Naive thymus-derived CD4-positive, alpha-beta T cell (primary cell): Measurements from ENCODE around the gene C16orf54. TPM values are rescaled to one million over a fixed set of nuclear protein-coding genes. Genes with fewer than 3 reads are reported as not detected.
A peak's percentile ranks its signal among the peaks of the same experiment; 100 is the strongest.
"Not testable (repeated sequence)": the region's sequence is repeated elsewhere in the genome, so short reads cannot be mapped to it uniquely, and the experiment has no call there.

Experiments
- ATAC-seq: fragments of 150-1000 bp; cut with Tn5 transposase; 2 replicates; pipeline ENCODE4 v1.10.0; 2021; ENCODE audit warnings: mild to moderate bottlenecking, moderate library complexity
- CTCF ChIA-PET: fragments of 350-600 bp; sonication (Branson Sonifier 250); formaldehyde crosslinking; loops from one replicate; lab custom pipeline; 2021; ENCODE audit warnings: antibody characterized with exemption; lab: Charles Lee
- POLR2A ChIA-PET: fragments of 350-600 bp; sonication (Branson Sonifier 250); formaldehyde crosslinking; loops from one replicate; lab custom pipeline; 2021; ENCODE audit warnings: antibody characterized with exemption, inconsistent platforms; lab: Charles Lee
- DNase-seq, 9 donors: peaks; one replicate each; pipeline versions ENCODE4 v3.0.0 to v3.0.0-alpha.2; 2020 to 2022; ENCODE audit warnings: mixed read lengths in 1 of 9
- H3K27ac ChIP-seq: one replicate; pipeline ENCODE4 v1.7.0; 2013; ENCODE audit warnings: mild to moderate bottlenecking, low read depth, low read length, moderate library complexity
- H3K27me3 ChIP-seq, 2 donors: one replicate each; pipeline ENCODE4 v1.7.0; 2013; ENCODE audit warnings: low read length in 2 of 2, mild to moderate bottlenecking in 2 of 2, moderate library complexity in 2 of 2; ENCODE audit not compliant: control insufficient read depth in 2 of 2, insufficient read depth in 2 of 2
- H3K36me3 ChIP-seq, 3 experiments: 1 replicate in 2 of 3; 2 replicates in 1 of 3; pipeline ENCODE4 v1.7.0; 2013; ENCODE audit warnings: low read length in 3 of 3, mild to moderate bottlenecking in 3 of 3, moderate library complexity in 1 of 3; ENCODE audit not compliant: insufficient read depth in 3 of 3, control insufficient read depth in 2 of 3
- H3K4me1 ChIP-seq, 2 donors: one replicate each; pipeline ENCODE4 v1.7.0; 2013; ENCODE audit warnings: low read length in 2 of 2, mild to moderate bottlenecking in 2 of 2, moderate library complexity in 1 of 2; ENCODE audit not compliant: control insufficient read depth in 2 of 2, insufficient read depth in 2 of 2
- H3K4me3 ChIP-seq: 2 replicates; pipeline ENCODE4 v1.7.0; 2013; ENCODE audit warnings: mild to moderate bottlenecking, low read length
- H3K9me3 ChIP-seq, 3 experiments: 1 replicate in 2 of 3; 2 replicates in 1 of 3; pipeline ENCODE4 v1.7.0; 2013; ENCODE audit warnings: low read length in 3 of 3; ENCODE audit not compliant: control insufficient read depth in 2 of 3
- H3K27ac Mint-ChIP-seq, 9 donors: one replicate each; pipeline ENCODE4 v1.8.0; 2020 to 2022; ENCODE audit warnings: mixed read lengths in 9 of 9, mild to moderate bottlenecking in 8 of 9, moderate library complexity in 5 of 9, inconsistent platforms in 2 of 9
- H3K27me3 Mint-ChIP-seq, 5 donors: one replicate each; pipeline ENCODE4 v1.8.0; 2021 to 2022; ENCODE audit warnings: mixed read lengths in 5 of 5, mild to moderate bottlenecking in 1 of 5
- H3K36me3 Mint-ChIP-seq, 5 donors: one replicate each; pipeline ENCODE4 v1.8.0; 2020 to 2022; ENCODE audit warnings: mixed read lengths in 5 of 5, mild to moderate bottlenecking in 3 of 5, inconsistent platforms in 1 of 5
- H3K4me1 Mint-ChIP-seq, 7 donors: one replicate each; pipeline ENCODE4 v1.8.0; 2020 to 2022; ENCODE audit warnings: mixed read lengths in 7 of 7, mild to moderate bottlenecking in 3 of 7, inconsistent platforms in 1 of 7
- H3K4me3 Mint-ChIP-seq, 10 donors: one replicate each; pipeline ENCODE4 v1.8.0; 2020 to 2022; ENCODE audit warnings: mild to moderate bottlenecking in 10 of 10, mixed read lengths in 10 of 10, moderate library complexity in 6 of 10, inconsistent platforms in 2 of 10
- H3K9me3 Mint-ChIP-seq, 11 donors: one replicate each; pipeline ENCODE4 v1.8.0; 2020 to 2022; ENCODE audit warnings: mixed read lengths in 11 of 11, mild to moderate bottlenecking in 4 of 11, inconsistent platforms in 1 of 11, moderate library complexity in 1 of 11
- intact Hi-C, 2 donors: fragments of 100-400 bp; cut with micrococcal nuclease; formaldehyde crosslinking; loops; one replicate each; pipeline ENCODE4 v1.15.1; 2023
- polyA plus RNA-seq, 2 donors: library from polyadenylated mRNA; unstranded; fragments of 300-500 nt; fragmentation: Illumina TruSeq; gene quantifications; one replicate each; pipeline ENCODE4 v1.2.3, GENCODE V29; 2021
- total RNA-seq, 6 experiments: library from RNA in 5 of 6; stranded (reverse) in 5 of 6; gene quantifications; 1 replicate in 5 of 6; 2 replicates in 1 of 6; pipeline ENCODE4 v1.2.3 and lab custom pipeline; 2021 to 2026

The C16orf54 gene
- total and polyA plus RNA-seq, 7 experiments from 2014 or later: 43.2 to 228 (median 139) TPM

DNA sequence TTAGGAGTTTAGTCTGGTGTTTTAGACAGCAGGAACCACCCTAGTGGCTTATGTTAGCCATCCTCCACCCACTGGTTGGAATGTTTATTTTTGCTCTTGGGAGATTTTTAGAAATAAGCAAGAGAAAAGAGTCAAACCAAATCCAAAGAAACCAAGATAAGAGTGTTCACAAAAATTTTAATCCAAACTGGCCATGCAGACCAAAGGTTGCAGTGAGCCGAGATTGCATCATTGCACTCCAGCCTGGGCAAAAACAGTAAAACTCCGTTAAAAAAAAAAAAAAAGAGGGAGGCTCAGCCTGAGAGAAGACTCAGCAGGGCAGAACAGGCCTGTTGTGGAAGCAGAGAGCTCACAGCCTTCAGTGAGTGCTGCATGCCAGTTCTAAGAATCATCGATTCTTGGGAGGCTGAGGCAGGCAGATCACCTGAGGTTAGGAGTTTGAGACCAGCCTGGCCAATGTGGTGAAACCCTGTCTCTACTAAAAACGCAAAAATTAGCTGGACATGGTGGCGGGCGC, 12.2 kb upstream of the C16orf54 start:
- Histone ChIP-seq H3K27me3 (no peaks in the 10 kb centered on the region), H3K27ac (peak overlapping the region; percentile 61), H3K4me3 (no peak overlapping the region), H3K4me1 (peaks cover 8 to 33% of the 10 kb centered on the region in 2 donors), H3K9me3 (no peaks in the 10 kb centered on the region), H3K36me3 (no peaks in the 10 kb centered on the region)
- intact Hi-C loops: loop anchor here in 1 of 2 donors (2.0 kb wide), 1 partner anchor 19 kb away; no protein-coding TSS in a partner anchor
- DNase-seq: no peak
- Mint-ChIP-seq H3K36me3 (peaks cover 0 to 2% (median 0%) of the 10 kb centered on the region in 5 donors), H3K27me3 (peaks cover 0 to 6% (median 0%) of the 10 kb centered on the region in 5 donors), H3K27ac (peak overlapping the region in 8 of 9 donors; percentile 37 to 96 (median 84)), H3K9me3 (peaks cover 0 to 2% (median 0%) of the 10 kb centered on the region in 11 donors), H3K4me3 (peak overlapping the region in 2 of 10 donors; percentile 19 to 36), H3K4me1 (peaks cover 14 to 58% (median 40%) of the 10 kb centered on the region in 7 donors)
- POLR2A ChIA-PET: interaction anchor here (0.6 to 4.5 kb wide), 6 partner anchors 8 to 426 kb away, joined by 4 to 36 read pairs (median 5); partner anchors contain the start of genes C16orf54, CORO1A and KIF22
- CTCF ChIA-PET: interaction anchor here (0.7 to 1.5 kb wide), 2 partner anchors 11 to 13 kb away, joined by 3 to 6 read pairs; no protein-coding TSS in a partner anchor
- no peak for ATAC-seq

DNA sequence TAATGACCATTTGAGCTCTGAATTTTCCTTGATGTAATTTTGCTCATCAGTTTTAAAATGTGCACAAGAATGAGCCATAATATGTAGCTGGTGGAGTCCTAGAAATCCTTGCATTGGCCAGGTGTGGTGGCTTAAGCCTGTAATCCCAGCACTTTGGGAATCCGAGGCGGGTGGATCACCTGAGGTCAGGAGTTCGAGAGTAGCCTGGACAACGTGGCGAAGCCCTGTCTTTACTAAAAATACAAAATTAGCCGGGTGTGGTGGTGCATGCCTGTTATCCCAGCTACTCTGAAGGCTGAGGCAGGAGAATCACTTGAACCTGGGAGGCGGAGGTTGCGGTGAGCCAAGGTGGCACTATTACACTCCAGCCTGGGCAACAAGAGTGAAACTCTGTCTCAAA, 11.3 kb upstream of the C16orf54 start:
- H3K9me3 ChIP-seq, H3K27me3 Mint-ChIP-seq, DNase-seq, H3K9me3 Mint-ChIP-seq, ATAC-seq, H3K27me3 ChIP-seq, H3K36me3 Mint-ChIP-seq, H3K36me3 ChIP-seq, H3K4me3 ChIP-seq: not testable (repeated sequence)
- H3K27ac ChIP-seq: peak overlapping the region; percentile 61
- Mint-ChIP-seq H3K4me3 (peak overlapping the region in 9 of 10 donors; percentile 18 to 73 (median 59)), H3K27ac (peak overlapping the region in 8 of 9 donors; percentile 80 to 96 (median 88)), H3K4me1 (peaks cover 14 to 58% (median 38%) of the 10 kb centered on the region in 7 donors)
- POLR2A ChIA-PET: interaction anchor here (0.5 to 4.5 kb wide), 13 partner anchors 9 to 629 kb away, joined by 3 to 36 read pairs (median 5); partner anchors contain the start of gene C16orf54
- intact Hi-C loops: loop anchor here in 1 of 2 donors (2.0 kb wide), 1 partner anchor 18 kb away; no protein-coding TSS in a partner anchor
- CTCF ChIA-PET: interaction anchor here (0.7 to 1.7 kb wide), 6 partner anchors 10 to 92 kb away, joined by 3 to 11 read pairs (median 6); no protein-coding TSS in a partner anchor
- peaks cover 8 to 33% of the 10 kb centered on the region in 2 donors for H3K4me1 ChIP-seq

DNA sequence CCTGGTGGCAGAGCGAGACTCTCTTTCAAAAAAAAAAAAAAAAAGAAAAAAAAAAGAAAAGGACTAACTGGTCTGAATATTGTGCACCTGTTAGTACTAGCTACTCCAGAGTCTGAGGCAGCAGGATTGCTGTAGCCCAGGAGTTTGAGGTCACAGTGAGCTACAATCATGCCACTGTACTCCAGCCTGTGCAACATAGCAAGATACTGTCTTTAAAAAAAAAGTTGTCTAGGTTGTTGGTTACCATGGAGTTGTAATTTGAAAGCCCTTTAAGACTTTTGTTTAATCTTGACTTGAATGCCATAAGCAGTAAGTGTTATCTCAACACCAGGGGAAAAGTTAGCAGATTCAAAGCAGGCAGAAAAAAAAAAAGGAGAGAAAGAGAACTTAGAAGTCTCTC, 10.9 kb upstream of the C16orf54 start:
- Histone ChIP-seq H3K4me3 (no peak overlapping the region), H3K9me3 (no peaks in the 10 kb centered on the region), H3K27me3 (no peaks in the 10 kb centered on the region), H3K36me3 (no peaks in the 10 kb centered on the region), H3K4me1 (peaks cover 8 to 33% of the 10 kb centered on the region in 2 donors), H3K27ac (peak overlapping the region; percentile 61)
- peaks cover 0 to 2% (median 0%) of the 10 kb centered on the region in 5 donors for H3K36me3 Mint-ChIP-seq
- DNase-seq (peak in 7 of 9 donors; percentile 38 to 78 (median 68)), ATAC-seq (peak; percentile 94)
- peaks cover 12 to 58% (median 38%) of the 10 kb centered on the region in 7 donors for H3K4me1 Mint-ChIP-seq
- POLR2A ChIA-PET: interaction anchor here (0.5 to 4.5 kb wide), 13 partner anchors 8 to 106 kb away, joined by 3 to 36 read pairs (median 5); partner anchors contain the start of gene C16orf54
- intact Hi-C loops: loop anchor here in 1 of 2 donors (2.0 kb wide), 1 partner anchor 18 kb away; no protein-coding TSS in a partner anchor
- peak overlapping the region in 8 of 9 donors; percentile 80 to 96 (median 88) for H3K27ac Mint-ChIP-seq
- H3K9me3 Mint-ChIP-seq: peaks cover 0 to 2% (median 0%) of the 10 kb centered on the region in 11 donors
- H3K27me3 Mint-ChIP-seq: peaks cover 0 to 6% (median 0%) of the 10 kb centered on the region in 5 donors
- peak overlapping the region in 9 of 10 donors; percentile 18 to 73 (median 59) for H3K4me3 Mint-ChIP-seq
- CTCF ChIA-PET: interaction anchor here (0.7 to 1.7 kb wide), 6 partner anchors 10 to 92 kb away, joined by 3 to 11 read pairs (median 6); no protein-coding TSS in a partner anchor

DNA sequence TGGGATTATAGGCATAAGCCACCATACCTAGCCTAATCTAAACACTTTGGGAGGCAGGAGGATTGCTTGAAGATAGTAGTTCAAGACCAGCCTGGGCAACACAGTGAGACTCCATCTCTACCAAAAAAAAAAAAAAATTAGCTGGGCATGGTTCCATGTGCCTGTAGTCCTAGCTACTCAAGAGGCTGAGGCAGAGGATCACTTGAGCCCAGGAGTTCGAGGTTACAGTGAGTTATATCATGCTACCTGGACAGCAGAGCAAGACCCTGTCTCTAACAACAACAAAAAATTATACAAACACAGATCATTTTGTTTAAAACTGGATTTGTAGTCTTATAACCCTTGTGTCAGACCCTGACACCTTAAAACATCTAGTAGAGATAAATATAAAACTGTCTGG, 7.7 kb upstream of the C16orf54 start:
- Histone ChIP-seq H3K36me3 (no peaks in the 10 kb centered on the region), H3K4me1 (peaks cover 8 to 33% of the 10 kb centered on the region in 2 donors), H3K9me3 (no peaks in the 10 kb centered on the region), H3K27ac (no peak overlapping the region), H3K27me3 (no peaks in the 10 kb centered on the region), H3K4me3 (no peak overlapping the region)
- peaks cover 0 to 2% (median 0%) of the 10 kb centered on the region in 11 donors for H3K9me3 Mint-ChIP-seq
- H3K27ac Mint-ChIP-seq: peak overlapping the region in 5 of 9 donors; percentile 25 to 78 (median 67)
- H3K27me3 Mint-ChIP-seq: no peaks in the 10 kb centered on the region
- DNase-seq (no peak), ATAC-seq (no peak)
- peak overlapping the region in 2 of 10 donors; percentile 21 to 23 for H3K4me3 Mint-ChIP-seq
- ChIA-PET CTCF (interaction anchor here (0.6 kb wide), 2 partner anchors 311 to 944 kb away, joined by 3 read pairs; no protein-coding TSS in a partner anchor), POLR2A (interaction anchor here (0.6 to 4.5 kb wide), 12 partner anchors 8 to 53 kb away, joined by 3 to 36 read pairs (median 4); partner anchors contain the start of genes C16orf54 and KIF22)
- peaks cover 6 to 64% (median 37%) of the 10 kb centered on the region in 7 donors for H3K4me1 Mint-ChIP-seq
- peaks cover 0 to 7% (median 5%) of the 10 kb centered on the region in 5 donors for H3K36me3 Mint-ChIP-seq
- intact Hi-C loops: no loop called here

DNA sequence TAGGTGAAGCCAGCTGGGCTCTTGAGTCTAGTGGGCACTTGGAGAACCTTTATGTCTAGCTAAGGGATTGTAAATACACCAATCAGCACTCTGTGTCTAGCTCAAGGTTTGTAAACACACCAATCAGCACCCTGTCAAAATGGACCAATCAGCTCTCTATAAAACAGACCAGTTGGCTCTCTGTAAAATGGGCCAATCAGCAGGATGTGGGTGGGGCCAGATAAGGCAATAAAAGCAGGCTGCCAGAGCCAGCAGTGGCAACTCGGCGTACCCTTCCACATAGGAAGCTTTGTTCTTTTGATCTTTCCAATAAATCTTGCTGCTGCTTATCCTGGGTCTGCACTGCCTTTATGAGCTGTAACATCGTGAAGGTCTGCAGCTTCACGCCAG, 3.0 kb upstream of the C16orf54 start:
- Mint-ChIP-seq H3K4me3 (peak overlapping the region in 4 of 10 donors; percentile 39 to 58 (median 54)), H3K36me3 (peaks cover 4 to 28% (median 18%) of the 10 kb centered on the region in 5 donors), H3K4me1 (peaks cover 22 to 54% (median 36%) of the 10 kb centered on the region in 7 donors), H3K27ac (peak overlapping the region in 7 of 9 donors; percentile 17 to 88 (median 83))
- ChIA-PET CTCF (interaction anchor here (1.1 to 6.6 kb wide), 4 partner anchors 10 to 47 kb away, joined by 3 to 25 read pairs (median 8); partner anchors contain the start of gene KIF22), POLR2A (interaction anchor here (0.6 to 8.5 kb wide), 6 partner anchors 9 to 360 kb away, joined by 3 to 79 read pairs (median 10); partner anchors contain the start of gene KIF22)
- not testable (repeated sequence) for H3K9me3 ChIP-seq, H3K27me3 ChIP-seq, ATAC-seq, H3K4me3 ChIP-seq, DNase-seq, H3K9me3 Mint-ChIP-seq, H3K27me3 Mint-ChIP-seq
- intact Hi-C loops: loop anchor here in 1 of 2 donors (5.0 kb wide), 1 partner anchor 59 kb away; the partner anchor contains the start of gene MAZ
- Histone ChIP-seq H3K4me1 (peaks cover 18 to 23% of the 10 kb centered on the region in 2 donors), H3K36me3 (peaks cover 0 to 15% (median 0%) of the 10 kb centered on the region in 3 experiments), H3K27ac (peak overlapping the region; percentile 99)
